Liver (tissue), 9 donors: ENCODE measurements around the gene ARPC5. TPM values are rescaled to one million over a fixed set of nuclear protein-coding genes. Genes with fewer than 3 reads are reported as not detected.

ENCODE experiments used
- DNase-seq: peaks from one replicate; pipeline ENCODE4 v3.0.0-alpha.2; 2017; ENCODE audit warnings: low spot score
- H3K27ac ChIP-seq, 2 donors: one replicate each; pipeline ENCODE4 v1.7.0; 2013; ENCODE audit warnings: inconsistent platforms in 2 of 2, low read length in 2 of 2, control low read depth in 1 of 2, low read depth in 1 of 2, mild to moderate bottlenecking in 1 of 2
- H3K27me3 ChIP-seq, 4 donors: one replicate each; pipeline versions ENCODE4 v1.6.1 to v1.7.0; 2013; ENCODE audit warnings: low read length in 3 of 4, inconsistent platforms in 1 of 4, mild to moderate bottlenecking in 1 of 4, moderate library complexity in 1 of 4; ENCODE audit not compliant: control insufficient read depth in 4 of 4, insufficient read depth in 4 of 4
- H3K36me3 ChIP-seq, 4 donors: one replicate each; pipeline versions ENCODE4 v1.6.1 to v1.7.0; 2013; ENCODE audit warnings: low read length in 3 of 4, mild to moderate bottlenecking in 3 of 4, low read depth in 1 of 4, moderate library complexity in 1 of 4; ENCODE audit not compliant: control insufficient read depth in 4 of 4, insufficient read depth in 3 of 4
- H3K4me1 ChIP-seq, 4 donors: one replicate each; pipeline versions ENCODE4 v1.6.1 to v1.7.0; 2013; ENCODE audit warnings: low read length in 3 of 4, mild to moderate bottlenecking in 3 of 4, moderate library complexity in 1 of 4; ENCODE audit not compliant: control insufficient read depth in 4 of 4, insufficient read depth in 4 of 4
- H3K4me3 ChIP-seq, 3 donors: one replicate each; pipeline versions ENCODE4 v1.6.1 to v1.7.0; 2013; ENCODE audit warnings: low read length in 3 of 3, control low read depth in 1 of 3, low read depth in 1 of 3, mild to moderate bottlenecking in 1 of 3
- H3K9ac ChIP-seq, 2 donors: one replicate each; pipeline ENCODE4 v1.7.0; 2013; ENCODE audit warnings: low read length in 2 of 2, mild to moderate bottlenecking in 2 of 2, moderate library complexity in 2 of 2, control low read depth in 1 of 2, low read depth in 1 of 2
- H3K9me3 ChIP-seq, 4 donors: one replicate each; pipeline versions ENCODE4 v1.6.1 to v1.7.0; 2013; ENCODE audit warnings: low read length in 3 of 4; ENCODE audit not compliant: control insufficient read depth in 4 of 4
- ATF3 ChIP-seq: IDR thresholded peaks from 2 replicates; pipeline ENCODE4 v1.6.1; 2016; ENCODE audit warnings: antibody characterized with exemption
- CTCF ChIP-seq: fragments of 150-350 bp; IDR thresholded peaks from 2 replicates; pipeline ENCODE4 v1.5.1; 2017; ENCODE audit warnings: improper control_type of control experiment, low read depth, low read length; ENCODE audit not compliant: missing input control
- EGR1 ChIP-seq, 2 donors: IDR thresholded peaks; 2 replicates each; pipeline ENCODE4 v1.6.1; 2016 to 2018; ENCODE audit warnings: antibody characterized with exemption in 2 of 2, low read depth in 2 of 2
- FOXA1 ChIP-seq: IDR thresholded peaks from 2 replicates; pipeline ENCODE4 v1.6.1; 2016; ENCODE audit warnings: antibody characterized with exemption
- FOXA2 ChIP-seq: IDR thresholded peaks from 2 replicates; pipeline ENCODE4 v1.6.1; 2016; ENCODE audit warnings: antibody characterized with exemption
- GABPA ChIP-seq, 2 donors: IDR thresholded peaks in 1 of 2; conservative IDR thresholded peaks in 1 of 2; 2 replicates each; pipeline ENCODE4 v1.6.1; 2016; ENCODE audit warnings: antibody characterized with exemption in 2 of 2, mild to moderate bottlenecking in 1 of 2, moderate library complexity in 1 of 2
- HNF4A ChIP-seq, 2 donors: conservative IDR thresholded peaks; 2 replicates each; pipeline ENCODE4 v1.6.1; 2016; ENCODE audit warnings: antibody characterized with exemption in 2 of 2, mild to moderate bottlenecking in 2 of 2
- HNF4G ChIP-seq: IDR thresholded peaks from 2 replicates; pipeline ENCODE4 v1.6.1; 2016; ENCODE audit warnings: antibody characterized with exemption
- JUND ChIP-seq, 2 donors: IDR thresholded peaks; 2 replicates each; pipeline ENCODE4 v1.6.1; 2016; ENCODE audit warnings: antibody characterized with exemption in 2 of 2
- MAX ChIP-seq: IDR thresholded peaks from 2 replicates; pipeline ENCODE4 v1.6.1; 2016; ENCODE audit warnings: antibody characterized with exemption
- NR2F2 ChIP-seq: IDR thresholded peaks from 2 replicates; pipeline ENCODE4 v1.6.1; 2016; ENCODE audit warnings: antibody characterized with exemption
- RAD21 ChIP-seq, 2 donors: IDR thresholded peaks; 2 replicates each; pipeline ENCODE4 v1.6.1; 2016; ENCODE audit warnings: antibody characterized with exemption in 2 of 2, mild to moderate bottlenecking in 2 of 2
- REST ChIP-seq: IDR thresholded peaks from 2 replicates; pipeline ENCODE4 v1.6.1; 2016; ENCODE audit warnings: antibody characterized with exemption, mild to moderate bottlenecking
- RXRA ChIP-seq, 2 donors: IDR thresholded peaks; 2 replicates each; pipeline ENCODE4 v1.6.1; 2017 to 2018; ENCODE audit warnings: antibody characterized with exemption in 2 of 2, mild to moderate bottlenecking in 1 of 2
- SP1 ChIP-seq: IDR thresholded peaks from 2 replicates; pipeline ENCODE4 v1.6.1; 2018; ENCODE audit warnings: antibody characterized with exemption, mild to moderate bottlenecking
- TAF1 ChIP-seq: conservative IDR thresholded peaks from 2 replicates; pipeline ENCODE4 v1.6.1; 2016; ENCODE audit warnings: antibody characterized with exemption, mild to moderate bottlenecking
- YY1 ChIP-seq: IDR thresholded peaks from 2 replicates; pipeline ENCODE4 v1.6.1; 2016; ENCODE audit warnings: antibody characterized with exemption, mild to moderate bottlenecking
- ZBTB33 ChIP-seq: IDR thresholded peaks from 2 replicates; pipeline ENCODE4 v1.6.1; 2016; ENCODE audit warnings: antibody characterized with exemption
- WGBS: extraction: QIAGEN DNeasy Blood & Tissue Kit; methylation state at CpG from one replicate; pipeline ENCODE4 v1.1.7; 2013; 5-methylcytosine and 5-hydroxymethylcytosine counted together
- polyA plus RNA-seq, 2 donors: library from polyadenylated mRNA; stranded (reverse) in 1 of 2; unstranded in 1 of 2; fragments of 200-250 nt in 1 of 2; fragments of >200 nt in 1 of 2; fragmentation: Nextera tagmentation in 1 of 2; extraction: Ambion mirVana in 1 of 2; gene quantifications; one replicate each; pipeline versions ENCODE4 v1.2.1 to v1.2.3, GENCODE V29; 2013 to 2015
- total RNA-seq, 2 donors: library from RNA; depleted of rRNA; stranded (reverse); fragments of >200 nt; gene quantifications; one replicate each; pipeline ENCODE4 v1.2.3, GENCODE V29; 2014
- donor health status: healthy.
- donor health status: healthy.
- donor health status: healthy.
- donor health status: healthy.
- donor health status: healthy.

Gene ARPC5
- total and polyA plus RNA-seq, 4 donors, result 34.9 to 67.0 (median 54.3) TPM

GRCh38 chr1:183612407-183612806, 23.2 kb downstream of the ARPC5 start:
- WGBS, result 74% methylated on average over 3 of the region's 3 CpGs
- no peaks in the 10 kb centered on the region for H3K27me3 ChIP-seq
- DNase-seq, result no peak
- H3K4me3 ChIP-seq, result no peak overlapping the region
- H3K27ac ChIP-seq, result no peak overlapping the region
- no peaks in the 10 kb centered on the region for H3K9me3 ChIP-seq
- TF ChIP-seq CTCF, result no peak
- no peak for TF ChIP-seq EGR1 (IDR thresholded peaks at IDR 0.05; ENCODE audit: low read depth in 2 of 2)
- TF ChIP-seq GABPA (IDR thresholded peaks at IDR 0.05 in 1 of 2, conservative IDR thresholded peaks at IDR 0.05 in 1 of 2), result no peak
- TF ChIP-seq FOXA2, result no peak
- no peak for TF ChIP-seq NR2F2
- no peak for TF ChIP-seq ATF3
- no peak for TF ChIP-seq HNF4G
- no peak for TF ChIP-seq YY1
- no peak for TF ChIP-seq SP1
- no peak for TF ChIP-seq TAF1
- TF ChIP-seq RXRA (IDR thresholded peaks at IDR 0.05), result no peak
- no peak for TF ChIP-seq ZBTB33
- TF ChIP-seq JUND (IDR thresholded peaks at IDR 0.05), result no peak
- peaks cover 0 to 3% (median 1%) of the 10 kb centered on the region in 4 donors for H3K4me1 ChIP-seq
- H3K9ac ChIP-seq, result no peak overlapping the region
- no peaks in the 10 kb centered on the region for H3K36me3 ChIP-seq

GRCh38 chr1:183611021-183611420, 24.6 kb downstream of the ARPC5 start:
- Histone ChIP-seq H3K9ac (no peak overlapping the region), H3K4me3 (no peak overlapping the region), H3K36me3 (no peaks in the 10 kb centered on the region), H3K27ac (no peak overlapping the region), H3K27me3 (no peaks in the 10 kb centered on the region), H3K4me1 (peaks cover 0 to 3% (median 1%) of the 10 kb centered on the region in 4 donors), H3K9me3 (no peaks in the 10 kb centered on the region)
- 42% methylated on average over 2 of the region's 2 CpGs for WGBS
- TF ChIP-seq TAF1 (no peak), HNF4A (conservative IDR thresholded peaks at IDR 0.05) (no peak), HNF4G (no peak), FOXA1 (no peak), JUND (IDR thresholded peaks at IDR 0.05) (no peak), ZBTB33 (no peak), NR2F2 (no peak), RXRA (IDR thresholded peaks at IDR 0.05) (no peak), YY1 (no peak), RAD21 (IDR thresholded peaks at IDR 0.05) (no peak), FOXA2 (no peak), ATF3 (no peak), MAX (no peak), SP1 (no peak), CTCF (no peak), EGR1 (IDR thresholded peaks at IDR 0.05; ENCODE audit: low read depth in 2 of 2) (no peak), GABPA (IDR thresholded peaks at IDR 0.05 in 1 of 2, conservative IDR thresholded peaks at IDR 0.05 in 1 of 2) (no peak), REST (no peak)
- no peak for DNase-seq
